Astrocyte of the spinal cord (primary cell): ENCODE measurements around the gene BRAT1.
"Not testable (repeated sequence)": the region's sequence is repeated elsewhere in the genome, so short reads cannot be mapped to it uniquely, and the experiment has no call there.

Experiments used
- DNase-seq: peaks from one replicate; pipeline ENCODE4 v3.0.0; 2011; ENCODE audit warnings: low read depth, low spot score
- H3K4me3 ChIP-seq: 2 replicates; pipeline ENCODE4 v1.5.1; 2011; ENCODE audit warnings: low read depth, mild to moderate bottlenecking, low read length, moderate library complexity
- CTCF ChIP-seq: IDR thresholded peaks from 2 replicates; pipeline ENCODE4 v1.5.1; 2012; ENCODE audit warnings: low read depth, mild to moderate bottlenecking, low read length, inconsistent platforms
- in situ Hi-C: cut with HindIII; loops from 2 replicates; pipeline ENCODE4 v1.10.0; 2017; ENCODE audit warnings: low sequenced_read_pairs

Gene BRAT1

GRCh38 chr7:2592375-2592865 is 37.1 kb upstream of the BRAT1 start:
- H3K4me3 ChIP-seq, result no peak overlapping the region
- TF ChIP-seq CTCF, result no peak
- DNase-seq, result no peak
- in situ Hi-C loops, result no loop called here

GRCh38 chr7:2589941-2590340 is 34.6 kb upstream of the BRAT1 start:
- in situ Hi-C loops, H3K4me3 ChIP-seq, DNase-seq: not testable (repeated sequence)

GRCh38 chr7:2589341-2589740 is 34.0 kb upstream of the BRAT1 start:
- TF ChIP-seq CTCF, result no peak
- in situ Hi-C loops, result no loop called here
- DNase-seq, result no peak
- H3K4me3 ChIP-seq, result no peak overlapping the region

GRCh38 chr7:2587778-2588177 is 32.5 kb upstream of the BRAT1 start:
- in situ Hi-C loops, result no loop called here
- TF ChIP-seq CTCF, result no peak
- no peak overlapping the region for H3K4me3 ChIP-seq
- no peak for DNase-seq

GRCh38 chr7:2587134-2587533 is 31.8 kb upstream of the BRAT1 start:
- no peak for DNase-seq
- in situ Hi-C loops, result no loop called here
- H3K4me3 ChIP-seq, result no peak overlapping the region
- no peak for TF ChIP-seq CTCF

- no peak for DNase-seq
- in situ Hi-C loops, result no loop called here
- no peak overlapping the region for H3K4me3 ChIP-seq
These were observed 31.1 kb upstream of the BRAT1 start for GRCh38 chr7:2586326-2587020.

More at GRCh38 chr7:2586326-2587020, 31.1 kb upstream of the BRAT1 start:
- TF ChIP-seq CTCF, result no peak
